OCI-LY1 (cell line): ENCODE results near the gene CPNE1.

Experiments used
- H2AFZ ChIP-seq: fragments of 200-600 bp; sonication (generic), shearing (Covaris generic); 2 replicates; pipeline ENCODE4 v1.6.0; 2014; ENCODE audit warnings: antibody characterized with exemption, mild to moderate bottlenecking, low read length
- H3F3A ChIP-seq: fragments of 200-600 bp; sonication (generic), shearing (Covaris generic); 2 replicates; pipeline ENCODE4 v1.6.0; 2014; ENCODE audit warnings: mild to moderate bottlenecking, antibody characterized with exemption, low read length, moderate library complexity; ENCODE audit not compliant: insufficient read depth
- H3K27ac ChIP-seq: fragments of 200-600 bp; sonication (generic); 2 replicates; pipeline ENCODE4 v1.5.1; 2014; ENCODE audit warnings: low read length, mixed run types, mild to moderate bottlenecking, low read depth; ENCODE audit not compliant: poor library complexity, severe bottlenecking
- H3K27me3 ChIP-seq: fragments of 200-600 bp; sonication (generic); 2 replicates; pipeline ENCODE4 v1.6.0; 2014; ENCODE audit warnings: antibody characterized with exemption, mild to moderate bottlenecking, low read length, moderate library complexity; ENCODE audit not compliant: insufficient read depth
- H3K36me3 ChIP-seq: fragments of 200-600 bp; sonication (generic); 2 replicates; pipeline ENCODE4 v1.6.1; 2014; ENCODE audit warnings: mild to moderate bottlenecking, antibody characterized with exemption, low read length, moderate library complexity, mixed read lengths; ENCODE audit not compliant: insufficient read depth
- H3K4me1 ChIP-seq: fragments of 200-600 bp; sonication (generic); 2 replicates; pipeline ENCODE4 v1.5.1; 2014; ENCODE audit warnings: mild to moderate bottlenecking, low read length, moderate library complexity; ENCODE audit not compliant: insufficient read depth, severe bottlenecking
- H3K4me2 ChIP-seq: fragments of 200-600 bp; sonication (generic), shearing (Covaris generic); 2 replicates; pipeline ENCODE4 v1.6.1; 2014; ENCODE audit warnings: low read length
- H3K4me3 ChIP-seq: fragments of 200-600 bp; sonication (generic); 2 replicates; pipeline ENCODE4 v1.5.1; 2014; ENCODE audit warnings: low read length, low read depth, mild to moderate bottlenecking, mixed read lengths; ENCODE audit not compliant: poor library complexity, severe bottlenecking
- H3K79me2 ChIP-seq: fragments of 200-600 bp; shearing (Covaris generic); 2 replicates; pipeline ENCODE4 v1.6.1; 2016; ENCODE audit warnings: mixed run types, low read length, mixed read lengths; ENCODE audit not compliant: insufficient read depth
- H3K9ac ChIP-seq: fragments of 200-600 bp; sonication (generic), shearing (Covaris generic); 2 replicates; pipeline ENCODE4 v1.6.1; 2014; ENCODE audit warnings: mild to moderate bottlenecking, low read length, mixed read lengths
- H3K9me2 ChIP-seq: fragments of 200-600 bp; sonication (generic), shearing (Covaris generic); 2 replicates; pipeline ENCODE4 v1.6.1; 2014; ENCODE audit warnings: low read depth, mild to moderate bottlenecking, low read length, mixed read lengths
- H3K9me3 ChIP-seq: fragments of 200-600 bp; shearing (Covaris generic); 2 replicates; pipeline ENCODE4 v1.6.1; 2014; ENCODE audit warnings: low read length, mixed read lengths
- H4K20me1 ChIP-seq: fragments of 200-600 bp; sonication (generic), shearing (Covaris generic); 2 replicates; pipeline ENCODE4 v1.6.0; 2016; ENCODE audit warnings: mild to moderate bottlenecking, low read length; ENCODE audit not compliant: insufficient read depth
- EZH2 ChIP-seq: fragments of 200-600 bp; sonication (generic), shearing (Covaris generic); IDR thresholded peaks from 2 replicates; pipeline ENCODE4 v1.8.0; 2017; ENCODE audit warnings: borderline replicate concordance, mixed run types, mild to moderate bottlenecking, antibody characterized with exemption, low read length, moderate library complexity, mixed read lengths
- TF ChIP-seq, protein P1 (sequence below): fragments of 200-600 bp; sonication (generic), shearing (Covaris generic); IDR thresholded peaks from 2 replicates; pipeline ENCODE4 v1.5.1; 2017; ENCODE audit warnings: mild to moderate bottlenecking, antibody characterized with exemption, low read length, moderate library complexity, mixed read lengths

CPNE1 gene

GRCh38 chr20:35711588-35712209 is 47.0 kb upstream of the CPNE1 start:
- H3F3A ChIP-seq = peaks cover 28% of the 10 kb centered on the region; the same call in 1 of the 2 replicates
- H4K20me1 ChIP-seq = peaks cover 11% of the 10 kb centered on the region; the same call in 1 of the 2 replicates
- H3K4me2 ChIP-seq = no peak overlapping the region
- H3K4me1 ChIP-seq = no peaks in the 10 kb centered on the region
- H3K9me3 ChIP-seq = no peaks in the 10 kb centered on the region
- no peaks in the 10 kb centered on the region for H3K9me2 ChIP-seq
- peaks cover 28% of the 10 kb centered on the region for H3K79me2 ChIP-seq
- no peak overlapping the region for H3K27ac ChIP-seq
- no peak overlapping the region for H3K4me3 ChIP-seq
- no peak overlapping the region for H3K9ac ChIP-seq
- no peak overlapping the region for H2AFZ ChIP-seq
- H3K36me3 ChIP-seq = peaks cover 96% of the 10 kb centered on the region
- TF ChIP-seq EZH2 = no peak
- TF ChIP-seq, protein P1, sequence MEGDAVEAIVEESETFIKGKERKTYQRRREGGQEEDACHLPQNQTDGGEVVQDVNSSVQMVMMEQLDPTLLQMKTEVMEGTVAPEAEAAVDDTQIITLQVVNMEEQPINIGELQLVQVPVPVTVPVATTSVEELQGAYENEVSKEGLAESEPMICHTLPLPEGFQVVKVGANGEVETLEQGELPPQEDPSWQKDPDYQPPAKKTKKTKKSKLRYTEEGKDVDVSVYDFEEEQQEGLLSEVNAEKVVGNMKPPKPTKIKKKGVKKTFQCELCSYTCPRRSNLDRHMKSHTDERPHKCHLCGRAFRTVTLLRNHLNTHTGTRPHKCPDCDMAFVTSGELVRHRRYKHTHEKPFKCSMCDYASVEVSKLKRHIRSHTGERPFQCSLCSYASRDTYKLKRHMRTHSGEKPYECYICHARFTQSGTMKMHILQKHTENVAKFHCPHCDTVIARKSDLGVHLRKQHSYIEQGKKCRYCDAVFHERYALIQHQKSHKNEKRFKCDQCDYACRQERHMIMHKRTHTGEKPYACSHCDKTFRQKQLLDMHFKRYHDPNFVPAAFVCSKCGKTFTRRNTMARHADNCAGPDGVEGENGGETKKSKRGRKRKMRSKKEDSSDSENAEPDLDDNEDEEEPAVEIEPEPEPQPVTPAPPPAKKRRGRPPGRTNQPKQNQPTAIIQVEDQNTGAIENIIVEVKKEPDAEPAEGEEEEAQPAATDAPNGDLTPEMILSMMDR = no peak
- H3K27me3 ChIP-seq = no peaks in the 10 kb centered on the region

GRCh38 chr20:35710884-35711587 is 46.3 kb upstream of the CPNE1 start:
- no peak overlapping the region for H3K27ac ChIP-seq
- no peaks in the 10 kb centered on the region for H3K27me3 ChIP-seq
- no peaks in the 10 kb centered on the region for H3K4me1 ChIP-seq
- H3K9me2 ChIP-seq = no peaks in the 10 kb centered on the region
- no peak for TF ChIP-seq EZH2
- TF ChIP-seq, protein P1 = no peak
- peaks cover 33% of the 10 kb centered on the region; the same call in 1 of the 2 replicates for H3F3A ChIP-seq
- H3K79me2 ChIP-seq = peaks cover 28% of the 10 kb centered on the region
- H4K20me1 ChIP-seq = peaks cover 11% of the 10 kb centered on the region; the same call in 1 of the 2 replicates
- peaks cover 96% of the 10 kb centered on the region for H3K36me3 ChIP-seq
- no peak overlapping the region for H3K9ac ChIP-seq
- no peaks in the 10 kb centered on the region for H3K9me3 ChIP-seq
- no peak overlapping the region for H3K4me3 ChIP-seq
- no peak overlapping the region for H2AFZ ChIP-seq
- no peak overlapping the region for H3K4me2 ChIP-seq

DNA sequence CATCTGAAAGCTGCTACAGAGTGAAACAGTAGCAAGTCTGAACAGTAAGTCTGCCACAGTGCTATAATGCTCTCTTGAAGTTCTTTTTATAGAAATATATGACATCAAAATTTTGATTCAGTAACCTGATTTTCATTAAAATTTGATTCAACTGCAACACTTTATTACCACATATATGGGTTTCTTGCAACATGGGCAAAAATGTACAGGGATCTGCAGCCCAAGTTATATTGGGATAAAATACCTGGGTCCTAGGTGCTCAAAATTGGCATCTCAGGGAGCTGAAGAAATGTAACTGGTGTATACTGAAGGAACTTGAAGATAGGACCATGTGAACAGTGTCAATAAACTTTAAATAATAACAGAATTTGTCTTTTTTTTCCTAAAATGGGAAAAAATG is 45.3 kb upstream of the CPNE1 start:
- TF ChIP-seq EZH2 = no peak
- Histone ChIP-seq H3K27me3 (no peaks in the 10 kb centered on the region), H3K79me2 (peaks cover 28% of the 10 kb centered on the region), H3K36me3 (peaks cover 96% of the 10 kb centered on the region), H4K20me1 (peaks cover 11% of the 10 kb centered on the region; the same call in 1 of the 2 replicates), H3K27ac (no peak overlapping the region), H2AFZ (no peak overlapping the region), H3K9ac (no peak overlapping the region), H3K4me2 (no peak overlapping the region), H3K9me3 (no peaks in the 10 kb centered on the region), H3F3A (peaks cover 36% of the 10 kb centered on the region; the same call in 1 of the 2 replicates), H3K4me3 (no peak overlapping the region), H3K9me2 (no peaks in the 10 kb centered on the region), H3K4me1 (no peaks in the 10 kb centered on the region)
